ENCODE data around the gene CRYBG1. TPM values are rescaled to one million over a fixed set of nuclear protein-coding genes. Genes with fewer than 3 reads are reported as not detected.

CRYBG1 gene
- total RNA-seq, 1 donor from 2014 or later, result 33.6 TPM

- ChIA-PET POLR2A (interaction anchor here (0.7 kb wide), 1 partner anchor 124 kb away, joined by 5 read pairs; no protein-coding TSS in a partner anchor), CTCF (interaction anchor here (0.9 to 1.5 kb wide), 3 partner anchors 126 to 557 kb away, joined by 3 to 7 read pairs (median 3); no protein-coding TSS in a partner anchor)
- H3K9me3 Mint-ChIP-seq, result no peaks in the 10 kb centered on the region
- H3K4me3 Mint-ChIP-seq, result no peak overlapping the region
- no peaks in the 10 kb centered on the region for H3K36me3 Mint-ChIP-seq (ENCODE audit: low read depth)
- TF ChIP-seq CTCF (IDR thresholded peaks at IDR 0.05), result no peak
- no peak for ATAC-seq (ENCODE audit: low read depth)
- H3K27me3 Mint-ChIP-seq, result peaks cover 31% of the 10 kb centered on the region
- intact Hi-C loops (cut with micrococcal nuclease), result no loop called here
- H3K4me1 Mint-ChIP-seq, result peaks cover 3% of the 10 kb centered on the region
- H3K27ac Mint-ChIP-seq, result no peak overlapping the region
- DNase-seq, result no peak
Observed at GRCh38 chr6:106440546-106440945, 80.0 kb downstream of the CRYBG1 start.

GRCh38 chr6:106442395-106442794 is 81.9 kb downstream of the CRYBG1 start:
- intact Hi-C loops (cut with micrococcal nuclease), result no loop called here
- DNase-seq (no peak), ATAC-seq (ENCODE audit: low read depth) (no peak)
- H3K27me3 Mint-ChIP-seq, result peaks cover 31% of the 10 kb centered on the region
- H3K27ac Mint-ChIP-seq, result no peak overlapping the region
- POLR2A ChIA-PET, result no interaction called here
- CTCF ChIA-PET, result interaction anchor here (0.6 to 4.2 kb wide), 9 partner anchors 67 to 589 kb away, joined by 3 to 41 read pairs (median 6); no protein-coding TSS in a partner anchor
- H3K36me3 Mint-ChIP-seq (ENCODE audit: low read depth), result no peaks in the 10 kb centered on the region
- no peak for TF ChIP-seq CTCF (IDR thresholded peaks at IDR 0.05)
- H3K4me3 Mint-ChIP-seq, result no peak overlapping the region
- no peaks in the 10 kb centered on the region for H3K9me3 Mint-ChIP-seq
- H3K4me1 Mint-ChIP-seq, result peaks cover 3% of the 10 kb centered on the region

GRCh38 chr6:106444777-106445507 is 84.4 kb downstream of the CRYBG1 start:
- Mint-ChIP-seq H3K9me3 (no peaks in the 10 kb centered on the region), H3K27me3 (peaks cover 18% of the 10 kb centered on the region), H3K4me3 (no peak overlapping the region), H3K36me3 (ENCODE audit: low read depth) (no peaks in the 10 kb centered on the region), H3K4me1 (peaks cover 16% of the 10 kb centered on the region), H3K27ac (no peak overlapping the region)
- no peak for DNase-seq
- ATAC-seq (ENCODE audit: low read depth), result peak; percentile 43
- POLR2A ChIA-PET, result interaction anchor here (0.5 to 1.8 kb wide), 2 partner anchors 113 to 534 kb away, joined by 3 to 5 read pairs; no protein-coding TSS in a partner anchor
- intact Hi-C loops (cut with micrococcal nuclease), result loop anchor here (1.0 to 2.0 kb wide), 6 partner anchors 106 to 960 kb away; no protein-coding TSS in a partner anchor
- CTCF ChIA-PET, result interaction anchor here (0.7 to 7.0 kb wide), 30 partner anchors 9 to 669 kb away, joined by 3 to 148 read pairs (median 4); no protein-coding TSS in a partner anchor
- TF ChIP-seq CTCF (IDR thresholded peaks at IDR 0.05), result peak; percentile 25

GRCh38 chr6:106445508-106445878 is 85.0 kb downstream of the CRYBG1 start:
- CTCF ChIA-PET, result interaction anchor here (0.7 to 7.0 kb wide), 25 partner anchors 8 to 669 kb away, joined by 3 to 148 read pairs (median 5); no protein-coding TSS in a partner anchor
- POLR2A ChIA-PET, result interaction anchor here (0.5 to 1.8 kb wide), 2 partner anchors 112 to 534 kb away, joined by 3 to 5 read pairs; no protein-coding TSS in a partner anchor
- no peak for TF ChIP-seq CTCF (IDR thresholded peaks at IDR 0.05)
- H3K4me1 Mint-ChIP-seq, result peaks cover 16% of the 10 kb centered on the region
- H3K27ac Mint-ChIP-seq, result no peak overlapping the region
- ATAC-seq (ENCODE audit: low read depth), result no peak
- DNase-seq, result no peak
- H3K27me3 Mint-ChIP-seq, result peaks cover 15% of the 10 kb centered on the region
- H3K36me3 Mint-ChIP-seq (ENCODE audit: low read depth), result no peaks in the 10 kb centered on the region
- no peak overlapping the region for H3K4me3 Mint-ChIP-seq
- H3K9me3 Mint-ChIP-seq, result no peaks in the 10 kb centered on the region
- intact Hi-C loops (cut with micrococcal nuclease), result loop anchor here (1.0 to 2.0 kb wide), 6 partner anchors 106 to 961 kb away; no protein-coding TSS in a partner anchor
